ENCODE results near the gene SART3. TPM values are rescaled to one million over a fixed set of nuclear protein-coding genes. Genes with fewer than 3 reads are reported as not detected.

Gene SART3
- total RNA-seq, 4 donors from 2014 or later: 37.0 to 68.7 (median 48.2) TPM

DNA sequence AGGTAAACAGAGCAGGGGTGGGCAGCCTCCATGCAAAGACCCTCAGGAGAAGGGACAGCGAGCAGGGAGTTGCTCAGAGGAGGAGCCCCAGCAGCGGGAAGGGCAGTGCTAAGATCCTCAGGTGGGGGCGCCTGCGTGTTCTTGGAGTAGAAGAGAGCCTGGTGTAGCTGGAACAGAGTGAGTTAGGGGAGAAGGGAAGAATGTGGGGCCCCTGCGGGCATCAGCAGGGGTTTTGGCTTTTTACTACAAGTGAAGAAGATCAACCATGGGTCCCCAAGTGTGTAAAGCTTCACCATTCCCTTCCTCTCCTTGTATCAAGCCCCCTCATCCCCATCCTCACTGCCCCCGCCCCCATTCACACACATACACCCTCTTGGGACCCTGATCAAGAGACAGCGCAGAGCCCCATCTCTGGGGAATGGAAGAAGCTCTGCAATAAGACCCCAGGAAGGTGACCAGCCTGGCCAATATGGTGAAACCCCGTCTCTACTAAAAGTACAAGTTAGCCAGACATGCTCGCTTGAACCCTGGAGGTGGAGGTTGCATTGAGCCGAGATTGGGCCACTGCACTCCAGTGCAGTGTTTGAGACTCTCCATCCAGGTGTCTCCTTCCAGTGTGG is 47.1 kb upstream of the SART3 start:
- Histone ChIP-seq H3K27ac (no peak overlapping the region), H3K36me3 (no peaks in the 10 kb centered on the region), H3K27me3 (peaks cover 0 to 3% (median 0%) of the 10 kb centered on the region in 4 donors), H3K9me3 (no peaks in the 10 kb centered on the region), H3K4me3 (no peak overlapping the region), H3K4me1 (peaks cover 0 to 8% (median 1%) of the 10 kb centered on the region in 3 donors)
- 72 to 89% methylated on average over 4 to 6 of the region's 10 CpGs for WGBS, 2 donors
- TF ChIP-seq CTCF (IDR thresholded peaks at IDR 0.05): no peak
- TF ChIP-seq POLR2A (IDR thresholded peaks at IDR 0.05): no peak
- intact Hi-C loops (cut with DNase I): no loop called here
- DNase-seq: no peak

DNA sequence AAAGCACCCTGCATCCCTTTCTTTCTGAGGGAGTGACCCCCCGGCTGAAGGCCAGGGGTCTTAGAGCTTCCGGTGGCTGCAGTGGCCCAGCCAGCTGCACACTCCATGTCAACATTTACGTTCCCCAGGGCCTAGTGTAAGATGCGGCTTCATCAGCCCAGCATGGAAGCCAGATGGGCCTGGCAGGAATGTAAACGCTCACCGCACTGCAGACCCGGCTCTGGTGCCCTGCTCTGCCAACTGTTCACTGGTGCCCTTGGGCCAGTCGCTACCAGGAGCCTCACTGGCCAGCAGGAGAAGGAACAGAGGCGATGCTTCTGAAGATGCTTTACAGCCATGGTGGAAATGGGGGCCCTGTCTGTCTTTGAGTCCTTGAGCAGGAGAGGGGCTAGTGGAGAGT is 45.5 kb upstream of the SART3 start:
- Histone ChIP-seq H3K4me3 (no peak overlapping the region), H3K9me3 (no peaks in the 10 kb centered on the region), H3K27ac (no peak overlapping the region), H3K27me3 (peaks cover 0 to 3% (median 0%) of the 10 kb centered on the region in 4 donors), H3K36me3 (no peaks in the 10 kb centered on the region), H3K4me1 (peaks cover 0 to 8% (median 0%) of the 10 kb centered on the region in 3 donors)
- DNase-seq: no peak
- intact Hi-C loops (cut with DNase I): no loop called here
- WGBS, 2 donors: 75% methylated on average over 7 of the region's 9 CpGs; no CpG with 5 or more reads in 1 of the 2 donors
- TF ChIP-seq CTCF (IDR thresholded peaks at IDR 0.05): no peak
- no peak for TF ChIP-seq POLR2A (IDR thresholded peaks at IDR 0.05)

DNA sequence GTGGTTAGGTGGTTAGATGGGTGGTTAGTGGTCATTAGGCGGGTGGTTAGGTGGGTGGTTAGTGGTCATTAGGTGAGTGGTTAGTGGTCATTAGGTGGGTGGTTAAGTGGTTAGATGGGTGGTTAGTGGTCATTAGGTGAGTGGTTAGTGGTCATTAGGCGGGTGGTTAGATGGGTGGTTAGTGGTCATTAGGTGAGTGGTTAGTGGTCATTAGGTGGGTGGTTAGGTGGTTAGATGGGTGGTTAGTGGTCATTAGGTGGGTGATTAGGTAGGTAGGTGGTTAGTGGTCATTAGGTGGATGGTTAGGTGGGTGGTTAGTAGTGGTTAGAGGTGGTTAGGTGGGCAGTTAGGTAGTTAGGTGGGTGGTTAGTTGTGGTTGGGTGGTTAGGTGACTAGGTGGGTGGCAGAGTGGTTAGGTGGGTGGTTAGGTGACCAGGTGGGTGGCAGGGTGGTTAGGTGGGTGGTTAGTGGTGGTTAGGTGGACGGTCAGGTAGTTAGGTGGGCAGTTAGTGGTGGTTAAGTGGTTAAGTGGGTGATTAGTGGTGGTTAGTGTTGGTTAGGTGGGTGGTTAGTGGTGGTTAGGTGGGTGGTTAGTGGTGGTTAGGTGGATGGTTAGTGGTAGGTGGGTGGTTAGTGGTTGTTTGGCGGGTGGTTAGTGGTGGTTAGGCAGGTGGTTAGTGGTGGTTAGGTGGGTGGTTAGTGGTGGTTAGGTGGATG is 44.9 kb upstream of the SART3 start:
- H3K4me1 ChIP-seq: peaks cover 0 to 8% (median 0%) of the 10 kb centered on the region in 3 donors
- no peak for TF ChIP-seq CTCF (IDR thresholded peaks at IDR 0.05)
- TF ChIP-seq POLR2A (IDR thresholded peaks at IDR 0.05): no peak
- DNase-seq: no peak
- H3K36me3 ChIP-seq: no peaks in the 10 kb centered on the region
- H3K4me3 ChIP-seq: no peak overlapping the region
- H3K27ac ChIP-seq: no peak overlapping the region
- peaks cover 0 to 3% (median 0%) of the 10 kb centered on the region in 4 donors for H3K27me3 ChIP-seq
- intact Hi-C loops (cut with DNase I): no loop called here
- H3K9me3 ChIP-seq: no peaks in the 10 kb centered on the region
- 87 to 88% methylated on average over 4 of the region's 4 CpGs for WGBS, 2 donors

DNA sequence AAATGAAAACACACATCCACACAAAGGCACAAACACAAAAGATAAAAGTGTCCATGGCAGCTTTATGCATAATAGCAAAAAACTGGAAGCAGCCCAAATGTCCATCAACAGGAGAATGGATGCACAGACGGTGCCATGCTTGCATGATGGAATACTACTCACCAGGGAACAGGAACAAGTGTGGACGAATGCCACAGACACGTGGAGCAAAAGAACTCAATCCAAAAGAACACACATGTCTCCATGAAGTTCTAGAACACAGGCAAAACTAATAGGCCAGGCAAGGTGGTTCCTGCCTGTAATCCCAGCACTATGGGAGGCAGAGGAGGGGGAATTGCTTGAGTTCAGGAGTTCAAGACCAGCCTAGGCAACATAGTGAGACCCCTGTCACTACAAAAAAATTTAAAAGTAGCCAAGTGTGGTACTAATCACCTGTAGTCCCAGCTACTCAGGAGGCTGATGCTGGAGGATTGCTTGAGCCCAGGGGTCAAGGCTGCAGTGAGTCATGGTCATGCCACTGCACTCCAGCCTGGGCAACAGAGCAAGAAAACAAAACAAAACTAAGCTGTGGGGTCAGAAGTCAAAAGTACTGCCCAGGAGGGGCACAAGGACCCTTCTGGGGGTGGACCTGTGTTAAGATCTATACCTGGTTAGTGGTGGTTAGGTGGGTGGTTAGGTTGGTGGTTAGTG is 44.2 kb upstream of the SART3 start:
- intact Hi-C loops (cut with DNase I): no loop called here
- no peaks in the 10 kb centered on the region for H3K36me3 ChIP-seq
- H3K4me3 ChIP-seq: no peak overlapping the region
- WGBS, 2 donors: 33 to 54% methylated on average over 3 of the region's 3 CpGs
- TF ChIP-seq POLR2A (IDR thresholded peaks at IDR 0.05) (no peak), CTCF (IDR thresholded peaks at IDR 0.05) (no peak)
- no peaks in the 10 kb centered on the region for H3K9me3 ChIP-seq
- DNase-seq: no peak
- H3K27me3 ChIP-seq: peaks cover 0 to 3% (median 0%) of the 10 kb centered on the region in 4 donors
- no peak overlapping the region for H3K27ac ChIP-seq
- peaks cover 0 to 8% (median 0%) of the 10 kb centered on the region in 3 donors for H3K4me1 ChIP-seq

Measured in esophagus squamous epithelium (tissue), 5 donors.